Melanocyte of skin (primary cell): ENCODE data around the gene PSTK. TPM values are rescaled to one million over a fixed set of nuclear protein-coding genes. Genes with fewer than 3 reads are reported as not detected.

Experiments used
- total RNA-seq, 2 donors: library from RNA; depleted of rRNA; stranded (reverse); fragments of >200 nt; gene quantifications; 2 replicates each; pipeline ENCODE4 v1.2.3, GENCODE V29; 2012

Gene PSTK, protein sequence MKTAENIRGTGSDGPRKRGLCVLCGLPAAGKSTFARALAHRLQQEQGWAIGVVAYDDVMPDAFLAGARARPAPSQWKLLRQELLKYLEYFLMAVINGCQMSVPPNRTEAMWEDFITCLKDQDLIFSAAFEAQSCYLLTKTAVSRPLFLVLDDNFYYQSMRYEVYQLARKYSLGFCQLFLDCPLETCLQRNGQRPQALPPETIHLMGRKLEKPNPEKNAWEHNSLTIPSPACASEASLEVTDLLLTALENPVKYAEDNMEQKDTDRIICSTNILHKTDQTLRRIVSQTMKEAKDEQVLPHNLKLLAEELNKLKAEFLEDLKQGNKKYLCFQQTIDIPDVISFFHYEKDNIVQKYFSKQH
- 1 to 10 TPM; 4.5 to 5.0 TPM for total RNA-seq

GRCh38 chr10:122980209-122981065, at the start of gene PSTK:
Gene PSTK (plus strand): TSS chr10:122980401. CDS start chr10:122980480, 79 bp downstream.

DNA sequence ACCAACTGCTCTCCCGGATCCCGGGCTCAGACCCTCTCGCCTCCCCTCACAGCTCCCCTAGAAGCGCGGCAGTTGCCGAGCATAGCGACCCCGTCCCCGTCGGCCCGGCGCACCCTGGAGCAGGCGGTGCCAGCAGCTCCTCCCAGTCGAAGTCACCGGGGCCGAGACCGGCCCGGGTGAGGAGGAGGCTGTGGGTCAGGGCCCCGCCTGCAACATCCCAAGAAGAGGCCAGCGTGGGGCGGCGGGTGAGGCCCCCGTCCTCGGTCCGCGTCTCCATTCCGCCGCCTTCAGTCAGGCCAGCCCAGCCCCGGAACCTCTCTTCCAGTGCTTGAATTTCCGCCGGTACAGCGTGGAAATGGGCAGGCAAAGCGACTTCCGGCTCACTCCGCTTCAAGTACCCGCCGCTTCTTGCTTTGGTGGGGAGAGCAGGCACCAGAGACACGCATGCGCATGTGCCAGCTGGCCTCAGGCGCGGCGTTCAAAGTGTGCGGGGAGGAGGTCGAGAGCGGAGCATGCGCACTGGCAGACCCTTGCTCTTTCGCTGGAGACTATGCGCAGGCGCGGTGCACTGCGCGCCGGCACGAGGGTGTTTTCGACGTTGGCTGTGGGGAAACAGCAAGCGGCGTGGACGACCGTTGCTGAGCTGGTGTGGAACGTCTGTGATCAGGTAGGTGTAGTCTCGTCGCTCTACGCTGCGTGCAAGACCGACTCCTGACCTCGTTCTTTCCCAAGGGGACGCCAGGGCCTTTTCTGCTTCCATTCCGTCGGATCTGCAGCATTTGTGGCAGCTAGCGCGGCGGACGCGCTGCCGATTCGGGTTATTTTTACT, 26.1 kb upstream of the PSTK start, which contains the start of gene C10orf88:
C10orf88 (minus strand) TSS at position 326 of the 829 bp plus-strand sequence; CDS start at position 277, 49 bp downstream.

DNA sequence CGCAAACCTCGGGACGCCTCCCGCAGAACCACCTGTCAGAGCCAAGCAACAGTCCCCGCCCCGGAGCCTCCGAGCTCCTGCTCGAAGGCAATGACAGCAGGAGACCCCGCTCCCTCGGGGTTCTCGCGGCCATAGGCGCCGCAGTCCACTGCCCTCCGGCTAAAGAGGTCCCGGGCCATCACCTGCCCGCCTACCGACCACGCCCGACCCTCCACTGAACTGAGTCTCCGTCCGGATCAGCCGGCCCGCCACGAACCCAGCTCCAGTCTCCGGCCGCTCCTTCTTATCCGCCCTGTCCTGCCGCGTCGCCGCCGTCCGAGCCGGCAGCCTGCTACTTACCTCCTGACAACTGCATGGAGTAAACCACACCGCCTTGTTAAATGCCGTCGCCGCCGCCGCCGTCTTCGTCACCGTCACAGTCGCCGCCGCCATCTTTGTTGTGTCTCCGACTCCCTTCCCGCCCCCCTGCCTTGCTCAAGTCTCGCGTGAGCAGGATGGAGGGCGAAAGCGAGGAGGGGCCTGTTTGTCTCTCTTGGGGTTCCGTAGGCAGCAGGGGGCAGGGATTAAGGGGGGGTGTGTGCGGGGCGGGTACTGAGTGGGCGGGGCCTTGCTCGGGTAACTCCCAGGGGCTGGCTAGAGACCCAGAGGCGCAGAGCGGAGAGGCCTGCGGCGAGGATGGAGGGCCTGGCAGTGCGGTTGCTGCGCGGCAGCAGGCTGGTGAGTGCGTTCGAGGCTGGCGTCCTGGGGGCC, 28.3 kb downstream of the PSTK start, which contains the start of the genes ACADSB and IKZF5:
ACADSB (plus strand) TSS at position 652 of the 750 bp plus-strand sequence; CDS start at position 676, 24 bp downstream.
IKZF5 (minus strand) TSS at position 441 of the 750 bp plus-strand sequence. CDS start 10,170 bp downstream, outside the sequence.

Other genes starting within 250 kb of the PSTK start
- under 1 TPM; under 0.01 to 0.33 TPM for gene CUZD1, start 134.5 kb upstream of the PSTK start, total RNA-seq
- gene FAM24B, start 100.8 kb upstream of the PSTK start, total RNA-seq: 1 to 10 TPM in 1 of 2 donors, under 1 TPM in 1; 0.69 to 3.3 TPM
- not detected for gene FAM24A, start 69.8 kb upstream of the PSTK start, total RNA-seq
- gene C10orf88, start 26.2 kb upstream of the PSTK start, total RNA-seq: 10 to 100 TPM in 1 of 2 donors, 1 to 10 TPM in 1; 6.2 to 12.0 TPM
- 1 to 10 TPM; 3.0 to 3.8 TPM for gene IKZF5, start 28.4 kb downstream of the PSTK start, total RNA-seq
- gene ACADSB, start 28.6 kb downstream of the PSTK start, total RNA-seq: 1 to 10 TPM; 8.0 to 9.3 TPM
- gene HMX3, start 155.6 kb downstream of the PSTK start, total RNA-seq: not detected
- not detected for gene HMX2, start 167.7 kb downstream of the PSTK start, total RNA-seq
- 100 to 1,000 TPM; 113 to 216 TPM for gene BUB3, start 174.0 kb downstream of the PSTK start, total RNA-seq